Karpas-422 (cell line): ENCODE data around the gene FRS2. TPM values are rescaled to one million over a fixed set of nuclear protein-coding genes. Genes with fewer than 3 reads are reported as not detected.

ENCODE experiments used
- DNase-seq: peaks from one replicate; pipeline ENCODE4 v3.0.0-alpha.2; 2015
- H2AFZ ChIP-seq: fragments of 200-600 bp; sonication (generic); 2 replicates; pipeline ENCODE4 v1.6.1; 2014; ENCODE audit warnings: antibody characterized with exemption, low read length, mixed read lengths
- H3K27ac ChIP-seq: fragments of 200-600 bp; sonication (generic); 2 replicates; pipeline ENCODE4 v1.5.1; 2014; ENCODE audit warnings: mild to moderate bottlenecking, low read length, moderate library complexity
- H3K27me3 ChIP-seq: fragments of 200-600 bp; sonication (generic); 2 replicates; pipeline ENCODE4 v1.6.1; 2014; ENCODE audit warnings: low read length, mixed read lengths
- H3K36me3 ChIP-seq: fragments of 200-600 bp; sonication (generic); 2 replicates; pipeline ENCODE4 v1.6.1; 2014; ENCODE audit warnings: low read length, mixed read lengths; ENCODE audit not compliant: insufficient read depth
- H3K4me1 ChIP-seq: fragments of 200-600 bp; sonication (generic); 2 replicates; pipeline ENCODE4 v1.6.1; 2014; ENCODE audit warnings: mild to moderate bottlenecking, low read length, mixed read lengths
- H3K4me2 ChIP-seq: fragments of 200-600 bp; sonication (generic); 2 replicates; pipeline ENCODE4 v1.6.1; 2014; ENCODE audit warnings: low read length, low read depth, mild to moderate bottlenecking; ENCODE audit not compliant: poor library complexity, severe bottlenecking
- H3K4me3 ChIP-seq: fragments of 200-600 bp; sonication (generic); 2 replicates; pipeline ENCODE4 v1.5.1; 2014; ENCODE audit warnings: mild to moderate bottlenecking, antibody characterized with exemption, low read length, mixed read lengths
- H3K79me2 ChIP-seq: fragments of 200-600 bp; sonication (generic); 2 replicates; pipeline ENCODE4 v1.6.1; 2014; ENCODE audit warnings: mild to moderate bottlenecking, low read length, mixed read lengths
- H3K9ac ChIP-seq: fragments of 200-600 bp; sonication (generic); 2 replicates; pipeline ENCODE4 v1.6.0; 2014; ENCODE audit warnings: low read length
- H3K9me2 ChIP-seq: fragments of 200-600 bp; sonication (generic), shearing (Covaris generic); replicated peaks from 2 replicates; pipeline ENCODE4 v1.6.0; 2014; ENCODE audit warnings: mild to moderate bottlenecking, low read length, moderate library complexity; ENCODE audit not compliant: insufficient read depth
- H3K9me3 ChIP-seq: fragments of 300-700, 200-600 bp; sonication (generic); 2 replicates; pipeline ENCODE4 v1.6.1; 2014; ENCODE audit warnings: low read length, mixed read lengths
- H4K20me1 ChIP-seq: fragments of 200-600 bp; sonication (generic); 2 replicates; pipeline ENCODE4 v1.6.1; 2014; ENCODE audit warnings: mild to moderate bottlenecking, antibody characterized with exemption, low read length, low read depth; ENCODE audit not compliant: insufficient read depth
- total RNA-seq: library from RNA; depleted of rRNA; stranded (reverse); fragments of >200 nt; shearing (Covaris generic); gene quantifications from 2 replicates; pipeline ENCODE4 v1.2.3, GENCODE V29; 2014; ENCODE audit warnings: low replicate concordance

The FRS2 gene
- total RNA-seq, 1 experiment from 2014 or later = 26.1 TPM

DNA sequence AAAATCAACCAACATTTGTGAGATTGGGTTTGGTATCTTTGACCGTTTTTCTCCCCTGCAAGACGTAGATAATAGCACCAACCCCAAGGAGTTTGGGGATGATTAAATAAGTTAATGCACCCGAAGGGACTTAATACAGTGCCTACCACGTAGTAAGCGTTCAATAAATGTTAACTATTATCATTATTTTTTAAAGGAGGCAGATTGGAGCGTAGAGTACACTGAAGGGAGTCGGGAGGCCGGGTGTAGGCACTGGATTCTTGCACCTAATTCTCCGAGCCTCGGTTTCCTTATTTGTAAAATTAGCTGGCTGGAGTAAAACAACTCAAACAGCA, 367 bp upstream of the FRS2 start:
- H3K79me2 ChIP-seq = peaks cover 46% of the 10 kb centered on the region

GRCh38 chr12:69471076-69471430, 865 bp downstream of the FRS2 start:
- Histone ChIP-seq H3K36me3 (0 out of 2 replicates have a peak, but pooled peaks cover 5% of the 10 kb centered on the region), H2AFZ (no peak overlapping the region), H4K20me1 (peaks cover 14% of the 10 kb centered on the region; the same call in 1 of the 2 replicates), H3K27ac (no peak overlapping the region), H3K27me3 (no peaks in the 10 kb centered on the region), H3K4me1 (peaks cover 56% of the 10 kb centered on the region), H3K9me2 (no peaks in the 10 kb centered on the region), H3K9me3 (no peaks in the 10 kb centered on the region), H3K4me3 (peak overlapping the region; percentile 97), H3K79me2 (peaks cover 59% of the 10 kb centered on the region), H3K4me2 (peak overlapping the region; percentile 76), H3K9ac (peak overlapping the region; percentile 87)
- DNase-seq = peak; percentile 50

More for the DNA sequence above, 367 bp upstream of the FRS2 start:
- H3K4me3 ChIP-seq = peak overlapping the region; percentile 97
- H3K27ac ChIP-seq = peak overlapping the region; percentile 45; the same call in 1 of the 2 replicates
- H3K9ac ChIP-seq = peak overlapping the region; percentile 87
- H3K4me2 ChIP-seq = peak overlapping the region; percentile 76
- peaks cover 55% of the 10 kb centered on the region for H3K4me1 ChIP-seq
- H4K20me1 ChIP-seq = peaks cover 14% of the 10 kb centered on the region; the same call in 1 of the 2 replicates
- H3K36me3 ChIP-seq = 0 out of 2 replicates have a peak, but pooled peaks cover 5% of the 10 kb centered on the region
- H3K27me3 ChIP-seq = no peaks in the 10 kb centered on the region
- H2AFZ ChIP-seq = peak overlapping the region; percentile 4; the same call in 1 of the 2 replicates
- no peak for DNase-seq
- H3K9me3 ChIP-seq = no peaks in the 10 kb centered on the region
- H3K9me2 ChIP-seq = no peaks in the 10 kb centered on the region

- H3K9me3 ChIP-seq = no peaks in the 10 kb centered on the region
- H3K4me1 ChIP-seq = peaks cover 50% of the 10 kb centered on the region
- H3K79me2 ChIP-seq = peaks cover 66% of the 10 kb centered on the region
- H3K27ac ChIP-seq = no peak overlapping the region
- H3K9ac ChIP-seq = peak overlapping the region; percentile 87
- H3K4me3 ChIP-seq = peak overlapping the region; percentile 97
- no peaks in the 10 kb centered on the region for H3K27me3 ChIP-seq
- H2AFZ ChIP-seq = no peak overlapping the region
- H3K9me2 ChIP-seq = no peaks in the 10 kb centered on the region
- H3K36me3 ChIP-seq = 0 out of 2 replicates have a peak, but pooled peaks cover 5% of the 10 kb centered on the region
- peaks cover 14% of the 10 kb centered on the region; the same call in 1 of the 2 replicates for H4K20me1 ChIP-seq
- H3K4me2 ChIP-seq = peak overlapping the region; percentile 76
- DNase-seq = no peak
These were observed 1.6 kb downstream of the FRS2 start for GRCh38 chr12:69471667-69472385.

GRCh38 chr12:69473262-69473661, 3.1 kb downstream of the FRS2 start:
- peaks cover 14% of the 10 kb centered on the region; the same call in 1 of the 2 replicates for H4K20me1 ChIP-seq
- no peak overlapping the region for H2AFZ ChIP-seq
- no peak overlapping the region for H3K27ac ChIP-seq
- H3K4me2 ChIP-seq = peak overlapping the region; percentile 76
- no peaks in the 10 kb centered on the region for H3K27me3 ChIP-seq
- 0 out of 2 replicates have a peak, but pooled peaks cover 5% of the 10 kb centered on the region for H3K36me3 ChIP-seq
- no peaks in the 10 kb centered on the region for H3K9me3 ChIP-seq
- peaks cover 35% of the 10 kb centered on the region for H3K4me1 ChIP-seq
- H3K9me2 ChIP-seq = no peaks in the 10 kb centered on the region
- H3K4me3 ChIP-seq = no peak overlapping the region
- H3K79me2 ChIP-seq = peaks cover 78% of the 10 kb centered on the region
- no peak for DNase-seq
- H3K9ac ChIP-seq = no peak overlapping the region

- Histone ChIP-seq H3K27me3 (no peaks in the 10 kb centered on the region), H2AFZ (no peak overlapping the region), H3K9me3 (no peaks in the 10 kb centered on the region), H3K9me2 (no peaks in the 10 kb centered on the region), H4K20me1 (peaks cover 14% of the 10 kb centered on the region), H3K4me2 (no peak overlapping the region), H3K4me3 (no peak overlapping the region), H3K9ac (no peak overlapping the region), H3K79me2 (peaks cover 90% of the 10 kb centered on the region), H3K27ac (no peak overlapping the region), H3K4me1 (peaks cover 44% of the 10 kb centered on the region), H3K36me3 (0 out of 2 replicates have a peak, but pooled peaks cover 5% of the 10 kb centered on the region)
- no peak for DNase-seq
These were observed 4.3 kb downstream of the FRS2 start for GRCh38 chr12:69474456-69474855.

- no peak overlapping the region for H2AFZ ChIP-seq
- H3K27me3 ChIP-seq = no peaks in the 10 kb centered on the region
- H3K4me2 ChIP-seq = no peak overlapping the region
- H3K9me3 ChIP-seq = no peaks in the 10 kb centered on the region
- H3K27ac ChIP-seq = no peak overlapping the region
- 0 out of 2 replicates have a peak, but pooled peaks cover 5% of the 10 kb centered on the region for H3K36me3 ChIP-seq
- DNase-seq = no peak
- H3K4me1 ChIP-seq = peaks cover 41% of the 10 kb centered on the region
- H3K9me2 ChIP-seq = no peaks in the 10 kb centered on the region
- no peak overlapping the region for H3K9ac ChIP-seq
- H3K4me3 ChIP-seq = no peak overlapping the region
- H3K79me2 ChIP-seq = peaks cover 97% of the 10 kb centered on the region
- peaks cover 14% of the 10 kb centered on the region for H4K20me1 ChIP-seq
These were observed 5.2 kb downstream of the FRS2 start for GRCh38 chr12:69475237-69475975.

GRCh38 chr12:69476276-69477017, 6.3 kb downstream of the FRS2 start:
- Histone ChIP-seq H3K36me3 (0 out of 2 replicates have a peak, but pooled peaks cover 5% of the 10 kb centered on the region), H3K9me3 (no peaks in the 10 kb centered on the region), H3K4me2 (no peak overlapping the region), H3K4me3 (no peak overlapping the region), H3K79me2 (peaks cover 97% of the 10 kb centered on the region), H2AFZ (no peak overlapping the region), H3K27ac (no peak overlapping the region), H3K4me1 (peaks cover 37% of the 10 kb centered on the region), H3K9ac (no peak overlapping the region), H3K27me3 (no peaks in the 10 kb centered on the region), H3K9me2 (no peaks in the 10 kb centered on the region), H4K20me1 (peaks cover 6% of the 10 kb centered on the region)
- no peak for DNase-seq
